ENCODE results near the gene FLRT1.

DNA sequence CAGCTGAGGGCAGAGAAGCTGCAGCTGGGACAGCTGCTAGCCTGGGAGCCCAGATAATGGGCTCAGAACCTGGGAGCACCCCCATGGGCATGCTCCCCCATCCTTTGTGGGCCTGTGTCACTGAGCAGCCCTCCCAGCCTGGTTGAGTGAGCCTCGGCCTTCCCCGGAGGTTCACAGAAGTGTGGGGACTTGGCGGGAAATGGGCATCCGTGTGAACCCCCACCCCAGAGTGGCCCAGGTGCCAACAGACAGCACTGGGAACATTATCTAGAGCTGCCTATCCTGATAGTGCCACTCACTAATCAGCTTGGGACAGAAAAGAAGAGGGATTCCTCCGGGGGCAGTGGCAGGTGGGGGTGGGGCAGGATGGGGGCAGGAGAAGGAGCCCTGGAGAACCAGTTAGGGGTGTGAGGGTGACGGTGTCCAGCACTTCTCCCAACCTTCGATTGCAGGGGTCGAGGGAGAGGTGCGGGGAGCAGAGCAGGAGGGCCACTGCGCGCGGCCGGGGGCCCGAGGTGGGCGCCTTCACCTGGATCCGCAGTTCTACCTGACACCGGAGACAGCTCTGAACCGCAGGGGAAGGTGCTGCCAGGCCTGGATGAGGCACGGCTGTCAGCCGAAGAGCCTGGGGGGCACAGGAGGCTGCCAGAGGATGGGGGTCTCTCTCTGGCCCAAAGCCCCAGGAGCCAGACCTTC lies 33.1 kb downstream of the FLRT1 start:
- TF ChIP-seq, protein P1, sequence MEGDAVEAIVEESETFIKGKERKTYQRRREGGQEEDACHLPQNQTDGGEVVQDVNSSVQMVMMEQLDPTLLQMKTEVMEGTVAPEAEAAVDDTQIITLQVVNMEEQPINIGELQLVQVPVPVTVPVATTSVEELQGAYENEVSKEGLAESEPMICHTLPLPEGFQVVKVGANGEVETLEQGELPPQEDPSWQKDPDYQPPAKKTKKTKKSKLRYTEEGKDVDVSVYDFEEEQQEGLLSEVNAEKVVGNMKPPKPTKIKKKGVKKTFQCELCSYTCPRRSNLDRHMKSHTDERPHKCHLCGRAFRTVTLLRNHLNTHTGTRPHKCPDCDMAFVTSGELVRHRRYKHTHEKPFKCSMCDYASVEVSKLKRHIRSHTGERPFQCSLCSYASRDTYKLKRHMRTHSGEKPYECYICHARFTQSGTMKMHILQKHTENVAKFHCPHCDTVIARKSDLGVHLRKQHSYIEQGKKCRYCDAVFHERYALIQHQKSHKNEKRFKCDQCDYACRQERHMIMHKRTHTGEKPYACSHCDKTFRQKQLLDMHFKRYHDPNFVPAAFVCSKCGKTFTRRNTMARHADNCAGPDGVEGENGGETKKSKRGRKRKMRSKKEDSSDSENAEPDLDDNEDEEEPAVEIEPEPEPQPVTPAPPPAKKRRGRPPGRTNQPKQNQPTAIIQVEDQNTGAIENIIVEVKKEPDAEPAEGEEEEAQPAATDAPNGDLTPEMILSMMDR (IDR thresholded peaks at IDR 0.05) = no peak
- TF ChIP-seq EP300 (IDR thresholded peaks at IDR 0.05) = no peak

Data from ovary (tissue), 3 donors.